Thyroid gland (tissue), 4 donors: Measurements from ENCODE around the gene TFPI2. TPM values are rescaled to one million over a fixed set of nuclear protein-coding genes. Genes with fewer than 3 reads are reported as not detected.

Experiments used
- DNase-seq, 2 donors: peaks; one replicate each; pipeline ENCODE4 v3.0.0-alpha.2; 2019
- H3K27ac ChIP-seq, 3 donors: fragments of 200-600 bp; sonication (generic); 1 replicate in 2 of 3; 2 replicates in 1 of 3; pipeline ENCODE4 v1.5.1; 2016 to 2019; ENCODE audit warnings: mild to moderate bottlenecking in 1 of 3, moderate library complexity in 1 of 3
- H3K27me3 ChIP-seq: fragments of 200-600 bp; sonication (generic); one replicate; pipeline ENCODE4 v1.5.1; 2019
- H3K36me3 ChIP-seq, 2 donors: fragments of 200-600 bp; sonication (generic); one replicate each; pipeline ENCODE4 v1.5.1; 2016 to 2019
- H3K4me1 ChIP-seq, 2 donors: fragments of 200-600 bp; sonication (generic); one replicate each; pipeline ENCODE4 v1.5.1; 2017 to 2019
- H3K4me3 ChIP-seq, 3 donors: fragments of 200-600 bp; sonication (generic); replicated peaks in 1 of 3; 1 replicate in 2 of 3; 2 replicates in 1 of 3; pipeline ENCODE4 v1.5.1; 2016; ENCODE audit warnings: mild to moderate bottlenecking in 1 of 3
- H3K9me3 ChIP-seq: fragments of 200-600 bp; sonication (generic); one replicate; pipeline ENCODE4 v1.5.1; 2017
- POLR2A ChIP-seq, 2 donors: fragments of 450-650 bp; IDR thresholded peaks; one replicate each; pipeline ENCODE4 v1.6.1; 2017; ENCODE audit warnings: antibody characterized with exemption in 2 of 2, mild to moderate bottlenecking in 2 of 2, moderate library complexity in 1 of 2
- WGBS, 2 donors: methylation state at CpG; one replicate each; pipeline ENCODE4 v1.1.5; 2017; 5-methylcytosine and 5-hydroxymethylcytosine counted together
- intact Hi-C: fragments of 100-400 bp; cut with DNase I; formaldehyde crosslinking; loops from one replicate; pipeline ENCODE4 v1.15.1; 2023
- total RNA-seq, 4 donors: library from RNA; depleted of rRNA; stranded (reverse); fragments of >200 nt; gene quantifications; one replicate each; pipeline ENCODE4 v1.2.3, GENCODE V29; 2016
- TF ChIP-seq, protein P1 (sequence below), 6 experiments: fragments of 200-600 bp in 3 of 6; fragments of 450-650 bp in 3 of 6; sonication (generic) in 3 of 6; IDR thresholded peaks; one replicate each; pipeline ENCODE4 v1.5.1; 2016 to 2019; ENCODE audit warnings: antibody characterized with exemption in 6 of 6, mild to moderate bottlenecking in 2 of 6, inconsistent platforms in 1 of 6, moderate library complexity in 1 of 6

The TFPI2 gene
- total RNA-seq, 4 donors from 2014 or later: 0.56 to 3.2 TPM; not detected in 2

DNA sequence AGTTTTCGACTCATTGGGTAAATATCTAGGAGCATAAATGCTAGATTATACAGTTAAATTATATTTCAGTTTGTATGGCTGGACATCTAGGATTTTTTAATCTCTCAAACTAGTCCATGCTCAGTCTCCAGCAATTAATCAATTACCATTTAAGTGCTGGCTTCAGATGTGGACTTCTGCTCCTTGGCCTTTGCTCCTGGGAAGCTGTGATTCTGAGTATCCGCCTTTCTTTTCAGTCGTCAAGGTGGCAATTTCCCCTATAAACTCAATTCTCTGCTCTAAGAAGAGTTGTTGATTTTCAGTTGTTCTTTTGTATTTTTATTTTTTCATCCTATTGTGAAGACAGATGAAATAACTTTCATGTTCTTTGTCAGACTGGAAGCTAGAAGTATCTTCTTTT, 23.7 kb downstream of the TFPI2 start:
- Histone ChIP-seq H3K27me3 (no peaks in the 10 kb centered on the region), H3K4me3 (no peak overlapping the region), H3K9me3 (no peaks in the 10 kb centered on the region), H3K36me3 (no peaks in the 10 kb centered on the region), H3K27ac (no peak overlapping the region), H3K4me1 (no peaks in the 10 kb centered on the region)
- WGBS, 2 donors: 91 to 92% methylated on average over 3 of the region's 3 CpGs
- TF ChIP-seq, protein P1, sequence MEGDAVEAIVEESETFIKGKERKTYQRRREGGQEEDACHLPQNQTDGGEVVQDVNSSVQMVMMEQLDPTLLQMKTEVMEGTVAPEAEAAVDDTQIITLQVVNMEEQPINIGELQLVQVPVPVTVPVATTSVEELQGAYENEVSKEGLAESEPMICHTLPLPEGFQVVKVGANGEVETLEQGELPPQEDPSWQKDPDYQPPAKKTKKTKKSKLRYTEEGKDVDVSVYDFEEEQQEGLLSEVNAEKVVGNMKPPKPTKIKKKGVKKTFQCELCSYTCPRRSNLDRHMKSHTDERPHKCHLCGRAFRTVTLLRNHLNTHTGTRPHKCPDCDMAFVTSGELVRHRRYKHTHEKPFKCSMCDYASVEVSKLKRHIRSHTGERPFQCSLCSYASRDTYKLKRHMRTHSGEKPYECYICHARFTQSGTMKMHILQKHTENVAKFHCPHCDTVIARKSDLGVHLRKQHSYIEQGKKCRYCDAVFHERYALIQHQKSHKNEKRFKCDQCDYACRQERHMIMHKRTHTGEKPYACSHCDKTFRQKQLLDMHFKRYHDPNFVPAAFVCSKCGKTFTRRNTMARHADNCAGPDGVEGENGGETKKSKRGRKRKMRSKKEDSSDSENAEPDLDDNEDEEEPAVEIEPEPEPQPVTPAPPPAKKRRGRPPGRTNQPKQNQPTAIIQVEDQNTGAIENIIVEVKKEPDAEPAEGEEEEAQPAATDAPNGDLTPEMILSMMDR (IDR thresholded peaks at IDR 0.05): no peak
- no peak for TF ChIP-seq POLR2A (IDR thresholded peaks at IDR 0.05)
- DNase-seq: no peak
- intact Hi-C loops: no loop called here

- TF ChIP-seq POLR2A (IDR thresholded peaks at IDR 0.05): no peak
- TF ChIP-seq, protein P1 (IDR thresholded peaks at IDR 0.05): no peak
- no peak overlapping the region for H3K4me3 ChIP-seq
- H3K4me1 ChIP-seq: no peaks in the 10 kb centered on the region
- H3K27ac ChIP-seq: no peak overlapping the region
- intact Hi-C loops: no loop called here
- H3K9me3 ChIP-seq: no peaks in the 10 kb centered on the region
- no peaks in the 10 kb centered on the region for H3K36me3 ChIP-seq
- no peak for DNase-seq
- WGBS, 2 donors: 72 to 78% methylated on average over 2 of the region's 2 CpGs
- no peaks in the 10 kb centered on the region for H3K27me3 ChIP-seq
Observed at GRCh38 chr7:93862651-93863050, 27.9 kb downstream of the TFPI2 start.

DNA sequence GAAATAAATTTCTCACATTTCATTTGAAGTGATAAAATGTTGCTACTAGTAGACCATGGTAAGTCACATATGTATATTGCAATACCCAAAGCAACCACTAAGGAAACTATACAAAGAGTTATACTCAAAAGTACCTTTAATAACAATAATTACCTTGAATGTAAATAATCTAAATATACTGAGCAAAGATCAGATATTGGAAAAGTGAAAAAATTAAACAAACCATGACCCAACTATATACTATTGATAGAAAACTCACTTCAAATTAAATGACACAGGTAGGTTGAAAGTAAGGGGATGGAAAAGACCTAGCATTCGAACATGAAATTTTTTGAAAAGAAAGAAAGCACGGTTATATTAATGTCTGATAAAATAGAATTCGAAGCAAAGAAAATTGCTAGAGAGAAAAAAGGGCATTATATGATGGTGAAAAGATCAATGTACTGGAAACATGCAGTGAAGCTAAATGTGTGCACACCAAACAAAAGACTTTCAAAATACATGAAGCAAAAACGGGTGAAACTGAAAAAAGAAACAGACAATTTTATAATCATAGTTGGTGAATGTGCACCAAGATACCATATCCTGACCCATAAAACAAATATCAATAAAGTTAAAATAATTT, 29.1 kb downstream of the TFPI2 start:
- Histone ChIP-seq H3K9me3 (no peaks in the 10 kb centered on the region), H3K27me3 (no peaks in the 10 kb centered on the region), H3K27ac (no peak overlapping the region), H3K4me1 (no peaks in the 10 kb centered on the region), H3K4me3 (no peak overlapping the region), H3K36me3 (no peaks in the 10 kb centered on the region)
- WGBS, 2 donors: 86 to 90% methylated on average over 4 of the region's 4 CpGs
- no peak for DNase-seq
- TF ChIP-seq, protein P1 (IDR thresholded peaks at IDR 0.05): peak in 2 of 6 experiments; percentile 7 to 21
- TF ChIP-seq POLR2A (IDR thresholded peaks at IDR 0.05): no peak
- intact Hi-C loops: no loop called here

- H3K27me3 ChIP-seq: no peaks in the 10 kb centered on the region
- H3K36me3 ChIP-seq: no peaks in the 10 kb centered on the region
- 78 to 88% methylated on average over 1 of the region's 1 CpG for WGBS, 2 donors
- no peak for TF ChIP-seq POLR2A (IDR thresholded peaks at IDR 0.05)
- TF ChIP-seq, protein P1 (IDR thresholded peaks at IDR 0.05): no peak
- intact Hi-C loops: no loop called here
- DNase-seq: no peak
- H3K4me3 ChIP-seq: no peak overlapping the region
- H3K4me1 ChIP-seq: no peaks in the 10 kb centered on the region
- H3K9me3 ChIP-seq: no peaks in the 10 kb centered on the region
- no peak overlapping the region for H3K27ac ChIP-seq
Observed at GRCh38 chr7:93860261-93860660, 30.3 kb downstream of the TFPI2 start.

- no peaks in the 10 kb centered on the region for H3K36me3 ChIP-seq
- H3K27ac ChIP-seq: no peak overlapping the region
- DNase-seq: no peak
- no peak overlapping the region for H3K4me3 ChIP-seq
- intact Hi-C loops: no loop called here
- no peaks in the 10 kb centered on the region for H3K9me3 ChIP-seq
- H3K27me3 ChIP-seq: no peaks in the 10 kb centered on the region
- no peaks in the 10 kb centered on the region for H3K4me1 ChIP-seq
- WGBS, 2 donors: 89% methylated on average over 2 of the region's 2 CpGs
- TF ChIP-seq, protein P1 (IDR thresholded peaks at IDR 0.05): no peak
- no peak for TF ChIP-seq POLR2A (IDR thresholded peaks at IDR 0.05)
Observed at GRCh38 chr7:93858857-93859256, 31.7 kb downstream of the TFPI2 start.
